Transverse colon (tissue), 4 donors: ENCODE results near the gene ANO4. TPM values are rescaled to one million over a fixed set of nuclear protein-coding genes. Genes with fewer than 3 reads are reported as not detected.

Experiments used
- DNase-seq: peaks from one replicate; pipeline ENCODE4 v3.0.0-alpha.2; 2019
- H3K27ac ChIP-seq, 4 donors: fragments of 200-600 bp; sonication (generic); 2 replicates each; pipeline ENCODE4 v1.5.1; 2016 to 2018; ENCODE audit warnings: inconsistent platforms in 4 of 4
- H3K27me3 ChIP-seq: fragments of 200-600 bp; sonication (generic); 2 replicates; pipeline ENCODE4 v1.5.1; 2017; ENCODE audit warnings: inconsistent platforms
- H3K36me3 ChIP-seq, 4 donors: fragments of 200-600 bp; sonication (generic); 2 replicates each; pipeline ENCODE4 v1.5.1; 2017 to 2019; ENCODE audit warnings: inconsistent platforms in 4 of 4
- H3K4me1 ChIP-seq, 4 donors: fragments of 200-600 bp; sonication (generic); 2 replicates each; pipeline ENCODE4 v1.5.1; 2017 to 2020; ENCODE audit warnings: inconsistent platforms in 4 of 4
- H3K4me3 ChIP-seq, 4 donors: fragments of 200-600 bp; sonication (generic); 1 replicate in 1 of 4; 2 replicates in 3 of 4; pipeline versions ENCODE4 v1.5.1 to v1.6.1; 2017 to 2019; ENCODE audit warnings: inconsistent platforms in 4 of 4
- H3K9me3 ChIP-seq, 2 donors: fragments of 200-600 bp; sonication (generic); 2 replicates each; pipeline ENCODE4 v1.5.1; 2017 to 2019; ENCODE audit warnings: inconsistent platforms in 2 of 2
- EP300 ChIP-seq: sonication (generic); formaldehyde crosslinking; IDR thresholded peaks from one replicate; pipeline ENCODE4 v1.6.1; 2017; ENCODE audit warnings: antibody characterized with exemption, low read depth
- POLR2A ChIP-seq: fragments of 450-650 bp; IDR thresholded peaks from one replicate; pipeline ENCODE4 v1.6.1; 2016; ENCODE audit warnings: antibody characterized with exemption, mild to moderate bottlenecking, moderate library complexity
- POLR2AphosphoS5 ChIP-seq, 3 donors: sonication (generic); formaldehyde crosslinking; IDR thresholded peaks; one replicate each; pipeline ENCODE4 v1.6.1; 2016; ENCODE audit warnings: antibody characterized with exemption in 3 of 3
- WGBS, 2 donors: methylation state at CpG; one replicate each; pipeline ENCODE4 v1.1.5; 2018; ENCODE audit warnings: low coverage in 1 of 2; 5-methylcytosine and 5-hydroxymethylcytosine counted together
- in situ Hi-C, 4 donors: fragments of 200-750 bp; cut with MboI; loops; one replicate each; pipeline versions ENCODE4 v1.15.0 to v1.15.1; 2017; ENCODE audit warnings: low sequenced_read_pairs in 3 of 4, low pct_ligation_motif_present in 1 of 4, low pct_unique_long_range_greater_than_20kb in 1 of 4
- intact Hi-C: fragments of 100-400 bp; cut with DNase I; formaldehyde crosslinking; loops from one replicate; pipeline ENCODE4 v1.15.1; 2023; ENCODE audit warnings: low total_unique reads
- total RNA-seq, 4 donors: library from RNA; depleted of rRNA; stranded (reverse); fragments of >200 nt; gene quantifications; one replicate each; pipeline ENCODE4 v1.1.0, GENCODE V29; 2016
- TF ChIP-seq, protein P1 (sequence below), 5 experiments: fragments of 200-600 bp in 3 of 5; fragments of 450-650 bp in 2 of 5; sonication (generic) in 3 of 5; IDR thresholded peaks; 1 replicate in 2 of 5; 2 replicates in 3 of 5; pipeline ENCODE4 v1.5.1; 2016 to 2017; ENCODE audit warnings: antibody characterized with exemption in 5 of 5, inconsistent platforms in 3 of 5, mild to moderate bottlenecking in 2 of 5, moderate library complexity in 1 of 5

Gene ANO4
- total RNA-seq, 4 donors from 2014 or later: 0.14 TPM; not detected in 3

GRCh38 chr12:101038289-101038871 is 243.8 kb downstream of the ANO4 start:
- no peaks in the 10 kb centered on the region for H3K27me3 ChIP-seq
- no peaks in the 10 kb centered on the region for H3K4me1 ChIP-seq
- intact Hi-C loops (no loop called here), in situ Hi-C loops (no loop called here)
- H3K27ac ChIP-seq: no peak overlapping the region
- H3K9me3 ChIP-seq: no peaks in the 10 kb centered on the region
- TF ChIP-seq POLR2A (no peak), POLR2AphosphoS5 (IDR thresholded peaks at IDR 0.05) (no peak), EP300 (no peak)
- TF ChIP-seq, protein P1, sequence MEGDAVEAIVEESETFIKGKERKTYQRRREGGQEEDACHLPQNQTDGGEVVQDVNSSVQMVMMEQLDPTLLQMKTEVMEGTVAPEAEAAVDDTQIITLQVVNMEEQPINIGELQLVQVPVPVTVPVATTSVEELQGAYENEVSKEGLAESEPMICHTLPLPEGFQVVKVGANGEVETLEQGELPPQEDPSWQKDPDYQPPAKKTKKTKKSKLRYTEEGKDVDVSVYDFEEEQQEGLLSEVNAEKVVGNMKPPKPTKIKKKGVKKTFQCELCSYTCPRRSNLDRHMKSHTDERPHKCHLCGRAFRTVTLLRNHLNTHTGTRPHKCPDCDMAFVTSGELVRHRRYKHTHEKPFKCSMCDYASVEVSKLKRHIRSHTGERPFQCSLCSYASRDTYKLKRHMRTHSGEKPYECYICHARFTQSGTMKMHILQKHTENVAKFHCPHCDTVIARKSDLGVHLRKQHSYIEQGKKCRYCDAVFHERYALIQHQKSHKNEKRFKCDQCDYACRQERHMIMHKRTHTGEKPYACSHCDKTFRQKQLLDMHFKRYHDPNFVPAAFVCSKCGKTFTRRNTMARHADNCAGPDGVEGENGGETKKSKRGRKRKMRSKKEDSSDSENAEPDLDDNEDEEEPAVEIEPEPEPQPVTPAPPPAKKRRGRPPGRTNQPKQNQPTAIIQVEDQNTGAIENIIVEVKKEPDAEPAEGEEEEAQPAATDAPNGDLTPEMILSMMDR (IDR thresholded peaks at IDR 0.05): no peak
- no peak for DNase-seq
- WGBS, 2 donors: 63 to 100% methylated on average over 1 to 2 of the region's 2 CpGs
- H3K36me3 ChIP-seq: no peaks in the 10 kb centered on the region
- H3K4me3 ChIP-seq: no peak overlapping the region

GRCh38 chr12:101039848-101040531 is 245.4 kb downstream of the ANO4 start:
- H3K4me1 ChIP-seq: no peaks in the 10 kb centered on the region
- WGBS, 2 donors: 58 to 62% methylated on average over 5 to 6 of the region's 6 CpGs
- DNase-seq: no peak
- TF ChIP-seq POLR2AphosphoS5 (IDR thresholded peaks at IDR 0.05): no peak
- no peak for TF ChIP-seq POLR2A
- TF ChIP-seq, protein P1 (IDR thresholded peaks at IDR 0.05): no peak
- no peak for TF ChIP-seq EP300
- no peak overlapping the region for H3K27ac ChIP-seq
- in situ Hi-C loops (no loop called here), intact Hi-C loops (no loop called here)
- H3K4me3 ChIP-seq: no peak overlapping the region
- no peaks in the 10 kb centered on the region for H3K27me3 ChIP-seq
- H3K9me3 ChIP-seq: no peaks in the 10 kb centered on the region
- no peaks in the 10 kb centered on the region for H3K36me3 ChIP-seq

DNA sequence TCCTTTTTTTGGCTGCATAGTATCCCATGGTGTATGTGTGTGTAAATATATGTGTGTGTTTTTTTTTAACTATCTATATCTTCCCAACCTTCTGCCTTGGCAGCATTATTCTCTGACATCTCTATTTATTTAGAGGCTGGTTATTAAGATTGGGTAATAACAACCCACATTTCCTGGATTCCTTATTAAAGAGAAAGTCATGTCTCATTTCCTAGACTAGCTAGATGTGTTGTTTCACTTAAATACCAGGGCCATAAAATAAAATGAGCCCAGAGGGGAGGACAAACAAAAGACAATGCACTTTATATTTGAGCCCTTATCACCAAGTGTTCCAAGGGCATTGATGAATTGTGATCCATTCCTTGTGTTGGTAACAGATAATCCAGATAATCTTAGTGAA is 246.4 kb downstream of the ANO4 start:
- no peaks in the 10 kb centered on the region for H3K27me3 ChIP-seq
- intact Hi-C loops (no loop called here), in situ Hi-C loops (no loop called here)
- no peaks in the 10 kb centered on the region for H3K9me3 ChIP-seq
- no peak overlapping the region for H3K27ac ChIP-seq
- H3K4me1 ChIP-seq: no peaks in the 10 kb centered on the region
- H3K4me3 ChIP-seq: no peak overlapping the region
- TF ChIP-seq POLR2AphosphoS5 (IDR thresholded peaks at IDR 0.05) (no peak), POLR2A (no peak), EP300 (no peak)
- TF ChIP-seq, protein P1 (IDR thresholded peaks at IDR 0.05): no peak
- no peak for DNase-seq
- H3K36me3 ChIP-seq: no peaks in the 10 kb centered on the region

DNA sequence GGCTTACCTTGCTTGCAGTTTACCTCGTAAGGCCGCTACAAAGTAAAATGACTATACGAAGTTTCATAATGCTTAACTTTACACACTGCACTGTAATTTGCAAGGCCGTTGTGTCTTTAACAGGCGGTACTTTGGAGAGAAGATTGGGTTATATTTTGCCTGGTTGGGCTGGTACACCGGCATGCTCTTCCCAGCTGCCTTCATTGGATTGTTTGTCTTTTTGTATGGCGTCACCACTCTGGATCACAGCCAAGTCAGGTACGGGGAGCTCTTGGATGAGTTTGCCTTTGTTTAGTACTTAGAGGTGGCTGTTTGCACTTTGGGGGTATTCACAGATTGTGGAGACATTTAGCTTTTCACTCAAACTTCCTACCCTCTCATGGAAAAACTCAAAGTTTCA is 247.6 kb downstream of the ANO4 start:
- intact Hi-C loops (no loop called here), in situ Hi-C loops (no loop called here)
- Histone ChIP-seq H3K4me1 (no peaks in the 10 kb centered on the region), H3K4me3 (no peak overlapping the region), H3K27me3 (no peaks in the 10 kb centered on the region), H3K27ac (no peak overlapping the region), H3K36me3 (no peaks in the 10 kb centered on the region), H3K9me3 (no peaks in the 10 kb centered on the region)
- TF ChIP-seq, protein P1 (IDR thresholded peaks at IDR 0.05): no peak
- TF ChIP-seq EP300: no peak
- no peak for TF ChIP-seq POLR2AphosphoS5 (IDR thresholded peaks at IDR 0.05)
- no peak for TF ChIP-seq POLR2A
- no peak for DNase-seq
- WGBS, 2 donors: 59 to 77% methylated on average over 5 to 8 of the region's 8 CpGs
